ENCODE results near the gene PDGFRA.
"Not testable (repeated sequence)": the region's sequence is repeated elsewhere in the genome, so short reads cannot be mapped to it uniquely, and the experiment has no call there.

The PDGFRA gene

DNA sequence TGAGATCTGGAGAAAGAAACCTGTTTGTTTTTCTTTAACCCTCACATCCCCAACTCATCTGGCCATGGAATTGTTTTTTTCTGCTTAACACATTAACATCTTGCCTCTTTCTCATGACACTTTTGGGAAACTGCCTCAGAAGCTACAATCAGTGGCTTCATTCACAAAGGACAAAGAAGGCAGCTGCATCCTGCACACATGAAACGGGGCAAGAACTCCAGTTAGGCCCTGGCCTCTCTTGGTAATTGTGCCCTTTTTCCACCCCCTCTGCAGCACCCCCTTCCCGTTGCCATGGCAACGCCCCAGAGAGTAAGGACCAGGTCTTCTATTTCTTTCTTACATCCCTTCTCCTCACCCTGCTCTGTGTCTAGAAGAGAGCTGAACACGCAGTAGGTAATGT, 103.4 kb downstream of the PDGFRA start:
- DNase-seq (ENCODE audit: low spot score) (no peak), ATAC-seq (ENCODE audit: low read depth) (no peak)
- no peaks in the 10 kb centered on the region for H3K27me3 ChIP-seq (ENCODE audit: insufficient read depth, poor library complexity, severe bottlenecking)
- H3K9me3 ChIP-seq (ENCODE audit: severe bottlenecking): no peaks in the 10 kb centered on the region
- no peaks in the 10 kb centered on the region for H3K4me1 ChIP-seq (ENCODE audit: insufficient read depth, poor library complexity, severe bottlenecking)
- no peak overlapping the region for H3K4me3 ChIP-seq (ENCODE audit: severe bottlenecking)
- no peak overlapping the region for H3K27ac ChIP-seq (ENCODE audit: poor library complexity, severe bottlenecking)
- H3K36me3 ChIP-seq (ENCODE audit: low read depth): no peaks in the 10 kb centered on the region
- TF ChIP-seq, protein P1, sequence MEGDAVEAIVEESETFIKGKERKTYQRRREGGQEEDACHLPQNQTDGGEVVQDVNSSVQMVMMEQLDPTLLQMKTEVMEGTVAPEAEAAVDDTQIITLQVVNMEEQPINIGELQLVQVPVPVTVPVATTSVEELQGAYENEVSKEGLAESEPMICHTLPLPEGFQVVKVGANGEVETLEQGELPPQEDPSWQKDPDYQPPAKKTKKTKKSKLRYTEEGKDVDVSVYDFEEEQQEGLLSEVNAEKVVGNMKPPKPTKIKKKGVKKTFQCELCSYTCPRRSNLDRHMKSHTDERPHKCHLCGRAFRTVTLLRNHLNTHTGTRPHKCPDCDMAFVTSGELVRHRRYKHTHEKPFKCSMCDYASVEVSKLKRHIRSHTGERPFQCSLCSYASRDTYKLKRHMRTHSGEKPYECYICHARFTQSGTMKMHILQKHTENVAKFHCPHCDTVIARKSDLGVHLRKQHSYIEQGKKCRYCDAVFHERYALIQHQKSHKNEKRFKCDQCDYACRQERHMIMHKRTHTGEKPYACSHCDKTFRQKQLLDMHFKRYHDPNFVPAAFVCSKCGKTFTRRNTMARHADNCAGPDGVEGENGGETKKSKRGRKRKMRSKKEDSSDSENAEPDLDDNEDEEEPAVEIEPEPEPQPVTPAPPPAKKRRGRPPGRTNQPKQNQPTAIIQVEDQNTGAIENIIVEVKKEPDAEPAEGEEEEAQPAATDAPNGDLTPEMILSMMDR (IDR thresholded peaks at IDR 0.05; ENCODE audit: poor library complexity, severe bottlenecking): no peak

DNA sequence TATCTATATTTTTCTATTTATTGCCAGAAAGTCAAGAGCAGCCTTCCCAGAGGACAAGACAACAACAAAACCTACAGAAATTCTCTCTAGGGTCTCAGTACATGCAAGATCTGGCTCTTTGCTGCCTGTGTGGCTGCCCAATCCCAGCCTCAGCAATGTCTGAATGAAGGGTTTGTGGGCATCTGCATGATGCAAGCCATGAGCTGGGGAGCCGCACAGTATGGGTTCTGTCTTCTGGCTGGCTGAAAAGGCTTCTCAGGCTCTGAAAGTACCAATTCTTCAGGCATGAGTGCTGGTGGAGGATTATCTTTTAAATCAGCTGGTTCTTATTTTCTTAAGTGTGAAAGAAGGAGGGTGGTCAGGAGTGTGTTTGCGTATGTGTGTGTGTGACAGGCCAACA, 104.6 kb downstream of the PDGFRA start:
- ATAC-seq (ENCODE audit: low read depth) (no peak), DNase-seq (ENCODE audit: low spot score) (no peak)
- H3K4me1 ChIP-seq (ENCODE audit: insufficient read depth, poor library complexity, severe bottlenecking): no peaks in the 10 kb centered on the region
- no peaks in the 10 kb centered on the region for H3K36me3 ChIP-seq (ENCODE audit: low read depth)
- H3K4me3 ChIP-seq (ENCODE audit: severe bottlenecking): no peak overlapping the region
- H3K9me3 ChIP-seq (ENCODE audit: severe bottlenecking): no peaks in the 10 kb centered on the region
- H3K27ac ChIP-seq (ENCODE audit: poor library complexity, severe bottlenecking): no peak overlapping the region
- H3K27me3 ChIP-seq (ENCODE audit: insufficient read depth, poor library complexity, severe bottlenecking): no peaks in the 10 kb centered on the region
- TF ChIP-seq, protein P1 (IDR thresholded peaks at IDR 0.05; ENCODE audit: poor library complexity, severe bottlenecking): no peak

DNA sequence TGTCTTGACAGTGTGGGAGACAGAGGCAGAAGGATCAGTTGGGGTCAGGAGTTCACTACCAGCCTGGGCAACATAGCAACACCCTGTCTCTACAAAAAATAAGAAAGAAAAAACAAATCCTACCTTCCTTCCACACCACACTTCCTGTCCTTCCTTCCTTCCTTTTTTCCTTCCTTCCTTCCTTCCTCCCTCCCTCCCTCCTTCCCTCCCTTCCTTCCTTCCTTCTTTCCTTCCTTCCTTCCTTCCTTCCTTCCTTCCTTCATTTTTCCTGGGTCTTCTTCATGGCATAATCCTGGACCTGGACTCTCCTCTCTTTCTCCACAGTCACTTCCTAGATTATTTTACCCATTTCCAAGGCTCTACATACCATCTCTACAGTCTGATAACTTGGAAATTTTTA, 105.7 kb downstream of the PDGFRA start:
- not testable (repeated sequence) for H3K36me3 ChIP-seq (ENCODE audit: low read depth); H3K4me1 ChIP-seq (ENCODE audit: insufficient read depth, poor library complexity, severe bottlenecking); H3K27ac ChIP-seq (ENCODE audit: poor library complexity, severe bottlenecking); H3K9me3 ChIP-seq (ENCODE audit: severe bottlenecking); H3K4me3 ChIP-seq (ENCODE audit: severe bottlenecking); ATAC-seq (ENCODE audit: low read depth); H3K27me3 ChIP-seq (ENCODE audit: insufficient read depth, poor library complexity, severe bottlenecking); DNase-seq (ENCODE audit: low spot score)

DNA sequence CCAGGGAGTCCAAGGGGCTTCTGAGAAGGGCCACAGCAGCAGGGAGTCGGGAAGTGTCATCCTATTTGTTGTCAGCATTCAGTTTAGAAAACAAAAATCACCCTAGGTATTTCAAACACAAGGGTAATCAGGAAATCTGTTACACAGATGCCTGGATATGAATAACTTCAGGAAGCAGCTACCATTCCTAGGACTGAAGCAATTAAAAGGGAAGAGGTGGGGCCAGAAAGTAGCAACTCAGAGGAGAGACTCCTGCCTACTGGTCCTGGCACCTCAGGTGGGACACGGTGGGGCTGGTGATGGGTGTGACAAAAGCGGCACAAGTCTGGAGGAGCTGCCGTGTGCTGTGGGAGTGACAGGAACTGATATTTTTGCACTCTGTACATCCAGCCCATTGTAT, 107.9 kb downstream of the PDGFRA start:
- Histone ChIP-seq H3K4me1 (ENCODE audit: insufficient read depth, poor library complexity, severe bottlenecking) (no peaks in the 10 kb centered on the region), H3K36me3 (ENCODE audit: low read depth) (no peaks in the 10 kb centered on the region), H3K4me3 (ENCODE audit: severe bottlenecking) (no peak overlapping the region), H3K27me3 (ENCODE audit: insufficient read depth, poor library complexity, severe bottlenecking) (no peaks in the 10 kb centered on the region), H3K9me3 (ENCODE audit: severe bottlenecking) (no peaks in the 10 kb centered on the region), H3K27ac (ENCODE audit: poor library complexity, severe bottlenecking) (no peak overlapping the region)
- DNase-seq (ENCODE audit: low spot score): no peak
- no peak for ATAC-seq (ENCODE audit: low read depth)
- TF ChIP-seq, protein P1 (IDR thresholded peaks at IDR 0.05; ENCODE audit: poor library complexity, severe bottlenecking): no peak

GRCh38 chr4:54342067-54342466, 113.0 kb downstream of the PDGFRA start:
- H3K4me3 ChIP-seq (ENCODE audit: severe bottlenecking); DNase-seq (ENCODE audit: low spot score); H3K36me3 ChIP-seq (ENCODE audit: low read depth); H3K4me1 ChIP-seq (ENCODE audit: insufficient read depth, poor library complexity, severe bottlenecking); ATAC-seq (ENCODE audit: low read depth); H3K27ac ChIP-seq (ENCODE audit: poor library complexity, severe bottlenecking); H3K9me3 ChIP-seq (ENCODE audit: severe bottlenecking): not testable (repeated sequence)
- H3K27me3 ChIP-seq (ENCODE audit: insufficient read depth, poor library complexity, severe bottlenecking): peaks cover 10% of the 10 kb centered on the region

Measured in RWPE2 (cell line).